Measurements from ENCODE around the gene RBBP7. TPM values are rescaled to one million over a fixed set of nuclear protein-coding genes. Genes with fewer than 3 reads are reported as not detected.

RBBP7 gene
- total RNA-seq, 1 donor from 2014 or later: 101 TPM

DNA sequence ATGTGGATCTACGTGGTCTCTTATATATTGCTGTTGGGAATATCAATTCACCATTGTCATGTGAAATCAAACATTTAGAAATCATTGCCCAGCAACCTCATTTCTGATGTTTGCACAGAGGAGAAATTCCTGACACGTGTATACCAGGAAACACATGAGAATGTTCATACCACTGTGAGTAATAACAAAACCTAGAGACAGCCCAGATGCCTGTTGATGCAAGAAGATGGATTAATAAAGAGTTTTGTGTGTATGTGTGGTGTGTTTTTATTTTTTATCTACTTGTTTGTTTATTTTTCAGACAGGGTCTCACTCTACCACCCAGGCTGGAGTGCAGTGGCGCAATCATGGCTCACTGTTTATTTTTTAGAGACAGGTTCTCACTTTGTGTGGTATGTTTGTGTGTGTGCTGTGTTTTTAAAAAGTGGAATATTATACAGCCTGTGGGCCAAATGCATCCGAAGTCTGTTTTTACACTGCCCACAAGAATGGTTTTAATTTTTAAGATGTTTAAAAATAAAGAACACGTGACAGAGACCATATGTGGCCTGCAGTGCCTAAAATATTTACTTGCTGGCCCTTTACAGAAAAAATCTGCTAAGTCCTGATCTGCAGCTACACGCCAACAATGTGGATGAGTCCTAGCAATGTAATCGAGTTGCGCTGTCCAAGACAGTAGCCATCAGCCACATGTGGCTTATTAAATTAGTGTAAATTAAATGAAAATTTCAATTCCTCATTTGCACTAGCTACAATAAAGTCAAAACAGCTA is 44.7 kb downstream of the RBBP7 start:
- no peak for DNase-seq

DNA sequence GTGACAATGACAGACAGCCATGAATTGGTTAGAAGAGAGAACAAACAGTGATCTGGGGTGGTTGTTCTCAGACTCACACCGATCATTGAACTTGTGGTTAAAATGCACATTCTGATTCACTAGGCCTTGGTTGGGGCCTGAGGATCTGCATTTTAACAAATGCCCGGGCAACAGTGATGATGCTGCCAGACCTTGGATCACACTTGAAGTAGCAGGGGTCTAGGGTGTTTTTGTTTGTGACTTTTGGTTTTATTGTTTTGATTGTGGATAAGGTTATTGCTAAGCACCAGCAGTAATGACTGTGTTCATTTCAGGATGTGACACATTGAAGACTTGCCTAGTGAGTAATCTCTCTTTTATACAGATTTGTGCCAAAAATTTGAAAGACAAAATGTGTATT is 47.4 kb downstream of the RBBP7 start:
- no peak for DNase-seq

DNA sequence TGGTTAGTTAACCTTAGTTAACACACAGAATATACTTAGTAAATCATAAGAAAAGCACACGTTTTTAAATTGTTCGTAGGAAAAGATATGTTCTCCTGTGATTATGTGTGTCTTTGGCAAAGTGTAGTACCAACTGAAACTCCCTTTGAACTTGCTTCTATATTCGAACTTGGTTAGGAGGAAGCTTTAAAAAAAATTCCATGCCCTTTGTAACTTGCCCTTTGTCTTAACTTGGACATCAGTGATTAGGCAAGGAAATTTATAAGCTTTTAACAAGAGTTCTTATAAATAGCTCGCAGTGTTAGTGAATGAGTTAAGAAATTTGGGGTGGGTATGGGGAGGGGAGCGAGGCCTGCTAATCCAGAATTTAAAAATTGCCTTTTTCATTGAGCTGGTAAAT is 50.5 kb downstream of the RBBP7 start:
- no peak for DNase-seq

DNA sequence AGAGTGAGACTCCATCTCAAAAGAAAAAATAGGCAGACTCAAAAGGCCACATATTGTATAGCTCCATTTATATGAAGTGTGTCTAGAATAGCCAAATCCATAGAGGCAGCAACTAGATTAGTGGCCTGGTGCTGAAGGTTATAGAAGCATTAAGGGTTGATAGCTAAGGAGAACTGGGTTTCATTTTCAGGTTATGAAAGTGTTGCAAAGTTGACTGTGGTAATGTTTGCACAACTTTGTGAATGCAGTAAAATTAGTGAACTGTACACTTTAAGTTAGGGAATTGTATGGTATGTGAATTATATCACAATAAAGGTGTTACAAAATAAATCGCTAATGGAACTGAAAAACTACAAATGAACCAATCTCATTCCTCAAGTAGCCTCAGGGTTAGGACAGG is 55.6 kb downstream of the RBBP7 start:
- DNase-seq: no peak

DNA sequence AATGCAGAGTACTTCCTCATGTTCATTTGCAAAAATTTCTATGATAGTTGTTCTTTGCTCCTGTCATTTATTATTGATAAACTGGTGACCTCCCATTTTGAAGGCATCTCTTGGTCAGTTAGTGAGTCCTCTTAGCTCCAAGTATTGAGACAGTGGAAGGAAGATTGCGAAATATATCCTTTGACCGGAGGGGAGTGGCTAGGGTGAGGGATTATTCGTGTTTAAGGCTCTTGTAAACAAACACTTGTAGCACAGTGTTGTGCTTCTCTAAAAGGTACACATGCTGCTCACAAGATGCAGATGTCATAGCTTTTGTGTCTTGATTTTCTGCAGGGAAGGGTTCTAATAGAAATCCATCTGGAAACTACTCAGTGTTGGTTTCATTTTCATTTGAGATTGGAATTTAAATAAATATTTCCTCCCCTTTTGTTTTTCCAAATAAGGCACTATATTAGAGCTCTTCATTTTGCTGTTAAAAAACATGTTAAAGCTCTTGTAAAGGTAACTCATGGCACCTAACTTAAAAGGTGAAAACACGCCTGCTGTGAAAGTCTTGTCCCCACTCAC is 62.1 kb downstream of the RBBP7 start:
- DNase-seq: peak; percentile 9

DNA sequence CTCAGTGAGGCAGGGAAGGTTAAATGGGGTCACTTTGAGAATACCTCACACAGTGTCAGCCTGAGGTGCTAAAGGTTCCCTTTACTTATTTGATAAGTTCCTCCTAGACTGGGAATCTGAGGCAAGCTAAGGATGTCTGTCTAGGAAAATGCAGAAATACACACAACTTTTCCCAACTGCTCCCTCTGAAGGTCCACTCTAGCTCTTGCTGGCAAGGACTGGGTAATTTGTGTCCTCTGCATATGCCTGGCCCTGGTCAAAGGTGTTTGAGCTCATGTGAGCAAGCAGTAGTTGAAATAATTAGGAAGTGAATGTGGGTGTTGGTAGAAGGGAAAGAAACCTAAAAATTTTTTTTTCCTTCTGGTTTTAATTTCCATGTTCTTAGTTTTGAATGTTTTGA is 62.6 kb downstream of the RBBP7 start:
- DNase-seq: no peak

DNA sequence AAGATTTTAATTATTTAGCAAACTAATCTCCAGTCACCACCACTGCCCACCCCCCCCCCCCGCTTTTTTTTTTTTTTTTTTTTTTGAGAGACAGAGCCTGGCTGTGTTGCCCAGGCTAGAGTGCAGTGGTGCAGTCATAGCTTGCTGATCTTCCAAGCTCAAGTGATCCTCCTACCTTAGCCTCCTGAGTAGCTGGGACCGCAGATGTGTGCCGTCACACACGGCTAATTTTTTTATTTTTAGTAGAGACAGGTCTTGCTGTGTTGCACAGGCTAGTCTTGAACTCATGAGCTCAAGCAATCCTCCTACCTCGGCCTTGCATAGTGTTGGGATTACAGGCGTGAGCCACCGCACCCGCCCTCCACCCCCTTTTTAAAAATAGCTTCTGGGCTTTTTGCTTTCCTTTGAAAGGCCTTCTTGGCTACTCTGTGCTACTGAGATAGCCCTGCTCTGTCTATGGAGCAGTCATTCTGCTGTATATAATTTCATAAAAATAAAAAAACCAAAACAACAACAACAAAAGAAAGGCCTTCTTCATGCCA is 65.2 kb downstream of the RBBP7 start:
- DNase-seq: no peak

DNA sequence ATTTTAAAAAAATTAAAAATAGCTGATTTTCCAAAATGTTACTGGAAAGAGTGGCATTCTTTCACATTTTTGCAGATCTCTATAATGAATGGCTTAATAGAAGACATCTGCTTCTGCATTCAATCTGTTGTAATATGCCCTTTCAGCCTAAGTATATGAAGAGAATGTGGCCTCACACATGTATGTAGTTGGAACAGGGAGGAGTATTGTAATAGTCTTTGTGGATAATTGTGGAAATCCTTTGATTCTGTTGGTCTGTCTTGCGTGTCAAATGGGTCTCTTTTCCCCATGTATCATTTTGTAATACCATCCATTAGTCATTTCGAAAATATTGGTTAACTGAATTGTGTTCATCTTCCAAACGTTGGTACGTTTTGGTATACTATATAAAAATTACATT is 72.3 kb downstream of the RBBP7 start:
- DNase-seq: no peak

DNA sequence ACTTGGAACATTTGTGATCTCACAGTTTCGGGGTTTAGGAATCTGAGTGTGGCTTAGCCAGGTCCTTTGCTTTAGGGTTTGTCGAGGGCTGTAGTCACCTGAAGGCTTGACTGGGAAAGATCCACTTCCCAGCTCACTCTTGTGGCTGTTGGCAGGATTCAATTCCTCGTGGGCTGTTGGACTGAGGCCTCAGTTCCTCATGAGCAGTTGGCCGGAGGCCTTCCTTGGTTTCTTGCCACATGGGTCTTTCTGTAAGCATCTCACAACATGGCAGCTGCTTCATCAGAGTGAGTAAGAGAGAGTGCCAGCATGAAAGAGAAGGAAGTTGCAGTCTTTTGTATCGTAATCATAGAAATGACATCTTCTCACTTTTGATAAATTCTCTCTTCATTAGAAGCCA is 72.8 kb downstream of the RBBP7 start:
- DNase-seq: no peak

DNA sequence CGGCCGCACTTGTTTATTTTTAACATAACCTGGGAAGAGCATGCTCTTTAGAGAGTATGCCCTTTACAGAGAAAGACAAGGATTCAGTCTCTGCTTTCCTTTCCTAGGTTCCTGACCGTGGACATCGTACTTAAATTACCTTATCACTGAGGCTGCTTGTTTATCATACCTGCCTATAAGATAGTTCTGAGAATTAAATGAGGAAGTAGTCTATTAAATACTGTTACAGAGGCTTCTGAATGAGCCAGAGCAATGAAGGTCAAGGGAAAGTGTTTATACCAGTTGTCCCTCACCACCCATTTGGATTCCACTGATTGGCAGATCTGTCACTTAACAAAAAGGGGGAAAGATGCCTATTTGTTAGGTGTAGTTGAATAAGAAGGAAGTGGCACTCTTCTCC is 73.9 kb downstream of the RBBP7 start:
- DNase-seq: no peak

Small RNA genes within 50 kb of the gene (small RNA-seq; reads per million reads assigned to genes)
- gene RF00019 (ENCODE audit: low replicate concordance) (not detected), gene RNU4-6P (ENCODE audit: low replicate concordance) (not detected), gene RPL12P49 (ENCODE audit: low replicate concordance) (not detected)

Other genes starting within 250 kb of the RBBP7 start
- gene S100G, start 220.2 kb downstream of the RBBP7 start, total RNA-seq: not detected
- gene CTPS2, start 157.7 kb downstream of the RBBP7 start, total RNA-seq: 28.1 TPM
- 18.7 TPM for gene SYAP1, start 150.8 kb downstream of the RBBP7 start, total RNA-seq
- 9.2 TPM for gene TXLNG, start 83.9 kb downstream of the RBBP7 start, total RNA-seq
- gene REPS2, start 76.3 kb upstream of the RBBP7 start, total RNA-seq: 7.9 TPM

Data from tongue (tissue), 3 donors.